GM23338 (cell line): ENCODE results near the gene NSD2. TPM values are rescaled to one million over a fixed set of nuclear protein-coding genes. Genes with fewer than 3 reads are reported as not detected.

Experiments
- ATAC-seq: fragments of 200-7000 bp; cut with Tn5 transposase; 3 replicates; pipeline ENCODE4 v1.9.1; 2020
- DNase-seq: peaks from one replicate; pipeline ENCODE4 v3.0.0-alpha.2; 2015; ENCODE audit warnings: low spot score
- H2AFZ ChIP-seq: fragments of 200-600 bp; sonication (generic); 2 replicates; pipeline ENCODE4 v1.8.0; 2016; ENCODE audit warnings: antibody characterized with exemption, mild to moderate bottlenecking, moderate library complexity
- H3F3A ChIP-seq: fragments of 200-600 bp; sonication (generic); replicated peaks from 2 replicates; pipeline ENCODE4 v1.8.0; 2017; ENCODE audit warnings: antibody characterized with exemption, mixed run types, low read depth
- H3K27ac ChIP-seq: fragments of 200-600 bp; sonication (generic); 2 replicates; pipeline ENCODE4 v1.6.1; 2016; ENCODE audit warnings: low read depth
- H3K27me3 ChIP-seq: fragments of 200-600 bp; sonication (generic); 2 replicates; pipeline ENCODE4 v1.8.0; 2016; ENCODE audit warnings: mild to moderate bottlenecking, mixed run types, moderate library complexity; ENCODE audit not compliant: insufficient read depth
- H3K36me3 ChIP-seq: fragments of 200-600 bp; sonication (generic); 2 replicates; pipeline ENCODE4 v1.8.0; 2016; ENCODE audit warnings: mild to moderate bottlenecking; ENCODE audit not compliant: insufficient read depth
- H3K4me1 ChIP-seq: fragments of 200-600 bp; sonication (generic); 2 replicates; pipeline ENCODE4 v1.8.0; 2016; ENCODE audit warnings: mild to moderate bottlenecking, moderate library complexity; ENCODE audit not compliant: insufficient read depth
- H3K4me2 ChIP-seq: fragments of 200-600 bp; sonication (generic); 2 replicates; pipeline ENCODE4 v1.7.1; 2017; ENCODE audit warnings: mixed run types
- H3K4me3 ChIP-seq: fragments of 200-600 bp; sonication (generic); 2 replicates; pipeline ENCODE4 v1.6.1; 2016; ENCODE audit warnings: mixed run types
- H3K79me2 ChIP-seq: fragments of 200-600 bp; sonication (generic); replicated peaks from 2 replicates; pipeline ENCODE4 v1.8.0; 2017; ENCODE audit warnings: mild to moderate bottlenecking; ENCODE audit not compliant: insufficient read depth
- H3K9me2 ChIP-seq: fragments of 200-600 bp; sonication (generic); 2 replicates; pipeline ENCODE4 v1.8.0; 2017; ENCODE audit not compliant: insufficient read depth
- H4K20me1 ChIP-seq: fragments of 200-600 bp; sonication (generic); replicated peaks from 2 replicates; pipeline ENCODE4 v1.8.0; 2017; ENCODE audit warnings: mild to moderate bottlenecking; ENCODE audit not compliant: insufficient read depth
- H3K27ac Mint-ChIP-seq: 2 replicates; pipeline ENCODE4 v1.8.0; 2020; ENCODE audit warnings: inconsistent platforms, mild to moderate bottlenecking, moderate library complexity, mixed read lengths
- H3K27me3 Mint-ChIP-seq: 3 replicates; pipeline ENCODE4 v1.8.0; 2022; ENCODE audit warnings: low read depth, mild to moderate bottlenecking, moderate library complexity, mixed read lengths, inconsistent platforms; ENCODE audit not compliant: insufficient read depth, poor library complexity
- H3K36me3 Mint-ChIP-seq: 3 replicates; pipeline ENCODE4 v1.8.0; 2021; ENCODE audit warnings: low read depth, mild to moderate bottlenecking, inconsistent platforms, moderate library complexity, mixed read lengths
- H3K4me1 Mint-ChIP-seq: 3 replicates; pipeline ENCODE4 v1.8.0; 2020; ENCODE audit warnings: mild to moderate bottlenecking, inconsistent platforms, mixed read lengths
- H3K4me3 Mint-ChIP-seq: 3 replicates; pipeline ENCODE4 v1.8.0; 2021; ENCODE audit warnings: moderate library complexity, mild to moderate bottlenecking, inconsistent platforms, mixed read lengths
- H3K9me3 Mint-ChIP-seq: 3 replicates; pipeline ENCODE4 v1.8.0; 2020; ENCODE audit warnings: moderate library complexity, mild to moderate bottlenecking, inconsistent platforms, mixed read lengths
- CREB1 ChIP-seq: fragments of 250-450 bp; sonication (Bioruptor Pico); IDR thresholded peaks from 2 replicates; pipeline ENCODE4 v1.5.0; 2020; ENCODE audit warnings: low read depth, mild to moderate bottlenecking, moderate library complexity
- CTCF ChIP-seq, 2 experiments: fragments of 200-600 bp in 1 of 2; sonication (generic) in 1 of 2; conservative IDR thresholded peaks; 2 replicates each; pipeline versions ENCODE4 v1.5.1 to v1.6.1; 2016 to 2017; ENCODE audit warnings: antibody characterized with exemption in 2 of 2, low read depth in 2 of 2, mild to moderate bottlenecking in 2 of 2, moderate library complexity in 1 of 2
- ETS1 ChIP-seq: IDR thresholded peaks from 2 replicates; pipeline ENCODE4 v1.6.1; 2016; ENCODE audit warnings: antibody characterized with exemption
- EZH2 ChIP-seq: fragments of 200-600 bp; sonication (generic); IDR thresholded peaks from one replicate; pipeline ENCODE4 v1.8.0; 2017; ENCODE audit warnings: antibody characterized with exemption, mild to moderate bottlenecking, low read depth; ENCODE audit not compliant: unreplicated experiment
- EZH2phosphoT487 ChIP-seq: fragments of 200-600 bp; sonication (generic); IDR thresholded peaks from one replicate; pipeline ENCODE4 v1.8.1; 2018; ENCODE audit warnings: antibody characterized with exemption; ENCODE audit not compliant: unreplicated experiment
- JUNB ChIP-seq: IDR thresholded peaks from one replicate; pipeline ENCODE4 v1.6.1; 2016; ENCODE audit warnings: antibody characterized with exemption; ENCODE audit not compliant: unreplicated experiment
- NANOG ChIP-seq: IDR thresholded peaks from 2 replicates; pipeline ENCODE4 v1.6.1; 2016; ENCODE audit warnings: antibody characterized with exemption, borderline replicate concordance
- POLR2AphosphoS5 ChIP-seq: IDR thresholded peaks from 2 replicates; pipeline ENCODE4 v1.6.1; 2016; ENCODE audit warnings: antibody characterized with exemption, low read depth
- REST ChIP-seq: IDR thresholded peaks from one replicate; pipeline ENCODE4 v1.6.1; 2018; ENCODE audit warnings: antibody characterized with exemption; ENCODE audit not compliant: unreplicated experiment
- STAT1 ChIP-seq: IDR thresholded peaks from one replicate; pipeline ENCODE4 v1.6.1; 2016; ENCODE audit warnings: antibody characterized with exemption; ENCODE audit not compliant: unreplicated experiment
- ZNF114 ChIP-seq: fragments of 250-450 bp; sonication (Bioruptor Pico); IDR thresholded peaks from 2 replicates; pipeline ENCODE4 v1.5.0; 2020; ENCODE audit warnings: mild to moderate bottlenecking, moderate library complexity
- ZNF331 ChIP-seq: fragments of 250-450 bp; sonication (Bioruptor Pico); IDR thresholded peaks from 2 replicates; pipeline ENCODE4 v1.5.0; 2020; ENCODE audit warnings: low read depth, mild to moderate bottlenecking, moderate library complexity
- ZNF462 ChIP-seq: fragments of 250-450 bp; sonication (Bioruptor Pico); IDR thresholded peaks from 2 replicates; pipeline ENCODE4 v1.5.0; 2020; ENCODE audit warnings: mild to moderate bottlenecking, moderate library complexity
- polyA plus RNA-seq: library from polyadenylated mRNA; unstranded; fragments of >200 nt; fragmentation: Nextera tagmentation; extraction: Ambion mirVana; gene quantifications from 2 replicates; pipeline ENCODE4 v1.2.1, GENCODE V29; 2016
- total RNA-seq: library from RNA; depleted of rRNA; stranded (reverse); fragments of >200 nt; shearing (Covaris generic); gene quantifications from 2 replicates; pipeline ENCODE4 v1.2.3, GENCODE V29; 2014

The NSD2 gene
- total and polyA plus RNA-seq, 2 experiments from 2014 or later, result 33.5 to 84.4 TPM

GRCh38 chr4:1990676-1991075 is 119.5 kb downstream of the NSD2 start:
- peaks cover 2% of the 10 kb centered on the region for H3K27me3 Mint-ChIP-seq
- H4K20me1 ChIP-seq, result peaks cover 44% of the 10 kb centered on the region
- H3K27ac Mint-ChIP-seq, result no peak overlapping the region
- ATAC-seq (no peak), DNase-seq (no peak)
- H3K36me3 Mint-ChIP-seq, result peaks cover 38% of the 10 kb centered on the region
- H3K4me3 Mint-ChIP-seq, result no peak overlapping the region
- no peak overlapping the region for H2AFZ ChIP-seq
- no peaks in the 10 kb centered on the region for H3F3A ChIP-seq
- no peaks in the 10 kb centered on the region for H3K27me3 ChIP-seq
- H3K4me1 Mint-ChIP-seq, result no peaks in the 10 kb centered on the region
- H3K4me1 ChIP-seq, result no peaks in the 10 kb centered on the region
- no peak overlapping the region for H3K4me2 ChIP-seq
- no peak overlapping the region for H3K27ac ChIP-seq
- no peaks in the 10 kb centered on the region for H3K9me3 Mint-ChIP-seq
- H3K9me2 ChIP-seq, result no peaks in the 10 kb centered on the region
- no peaks in the 10 kb centered on the region for H3K36me3 ChIP-seq
- H3K79me2 ChIP-seq, result peaks cover 55% of the 10 kb centered on the region
- no peak for TF ChIP-seq STAT1
- no peak for TF ChIP-seq ZNF331
- TF ChIP-seq EZH2phosphoT487, result no peak
- TF ChIP-seq POLR2AphosphoS5, result no peak
- TF ChIP-seq ZNF462 (CRISPR knock-in tag), result no peak
- no peak for TF ChIP-seq CREB1 (CRISPR knock-in tag)
- no peak for TF ChIP-seq ZNF114 (CRISPR knock-in tag)
- TF ChIP-seq EZH2, result no peak
- no peak for TF ChIP-seq JUNB
- TF ChIP-seq ETS1, result no peak
- TF ChIP-seq NANOG, result no peak
- no peak for TF ChIP-seq REST
- TF ChIP-seq CTCF (conservative IDR thresholded peaks at IDR 0.05; ENCODE audit: low read depth in 2 of 2), result no peak
- H3K4me3 ChIP-seq, result no peak overlapping the region
